VCaP (cell line): ENCODE results near the gene VGF.
"Not testable (repeated sequence)": the region's sequence is repeated elsewhere in the genome, so short reads cannot be mapped to it uniquely, and the experiment has no call there.

Experiments
- H3K27ac ChIP-seq: fragments of 450-650 bp; 2 replicates; pipeline ENCODE4 v1.5.1; 2017
- CTCF ChIP-seq: fragments of 450-650 bp; conservative IDR thresholded peaks from 2 replicates; pipeline ENCODE4 v1.5.1; 2017; ENCODE audit warnings: mild to moderate bottlenecking, moderate library complexity

Gene VGF

GRCh38 chr7:101122933-101123702, 42.3 kb downstream of the VGF start:
- no peak overlapping the region for H3K27ac ChIP-seq
- TF ChIP-seq CTCF = no peak

GRCh38 chr7:101121991-101122932, 43.1 kb downstream of the VGF start:
- TF ChIP-seq CTCF = no peak
- H3K27ac ChIP-seq = no peak overlapping the region

GRCh38 chr7:101121631-101121990, 43.8 kb downstream of the VGF start:
- not testable (repeated sequence) for H3K27ac ChIP-seq

GRCh38 chr7:101120315-101120714, 45.1 kb downstream of the VGF start:
- H3K27ac ChIP-seq = no peak overlapping the region
- no peak for TF ChIP-seq CTCF

- no peak overlapping the region for H3K27ac ChIP-seq
- TF ChIP-seq CTCF = no peak
Measured at GRCh38 chr7:101119876-101120275, 45.5 kb downstream of the VGF start.

- H3K27ac ChIP-seq = no peak overlapping the region
- no peak for TF ChIP-seq CTCF
Measured at GRCh38 chr7:101118856-101119255, 46.5 kb downstream of the VGF start.

- no peak overlapping the region for H3K27ac ChIP-seq
- TF ChIP-seq CTCF = no peak
Measured at GRCh38 chr7:101116898-101117297, 48.5 kb downstream of the VGF start.
